NCI-H1417 treated with DMSO at 0.1 percent for 48 hours (cell line): ENCODE measurements around the gene ALLC.

Experiments used
- DNase-seq: peaks from one replicate; lab custom pipeline; 2025; lab: John Stamatoyannopoulos, UW

ALLC gene

DNA sequence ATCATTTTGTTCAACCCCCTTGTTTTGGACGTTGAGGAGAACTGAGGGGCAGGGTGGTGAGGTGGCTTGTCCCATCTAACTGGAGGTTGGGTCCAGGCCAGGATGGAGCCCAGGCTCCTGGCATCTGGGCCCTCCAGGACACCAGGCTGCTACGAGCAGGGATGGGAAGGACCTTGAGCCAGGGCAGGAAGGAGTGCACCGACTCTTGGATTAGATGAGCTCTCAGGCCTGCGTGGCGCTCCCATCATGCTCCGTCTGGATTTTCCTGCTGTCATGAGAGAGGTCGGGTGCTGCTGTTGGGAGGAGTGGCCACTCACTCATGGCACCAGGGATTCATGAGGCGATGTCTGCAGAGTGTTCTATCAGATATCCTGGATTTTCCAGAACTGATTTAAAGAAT lies 18.3 kb upstream of the ALLC start:
- DNase-seq = no peak

DNA sequence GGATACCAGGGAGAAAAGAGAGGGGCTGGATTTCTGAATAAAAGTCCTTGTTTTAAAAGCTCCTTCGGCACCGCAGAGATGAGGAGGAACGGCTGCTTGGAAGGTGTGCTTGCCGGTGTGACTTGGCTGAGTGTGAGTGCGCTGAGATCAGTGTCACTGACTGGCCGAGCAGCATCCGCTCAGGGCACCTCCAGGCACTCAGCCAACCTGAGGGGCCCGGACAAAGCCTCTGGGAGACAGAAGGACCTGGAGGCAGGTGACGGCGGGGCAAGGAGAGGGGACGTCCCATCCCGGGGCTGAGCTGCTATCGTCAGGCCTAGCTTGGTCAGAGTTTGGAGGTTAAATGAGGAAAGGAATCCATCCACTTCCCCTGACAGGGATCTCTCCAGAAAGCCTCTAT lies 16.8 kb upstream of the ALLC start:
- no peak for DNase-seq

DNA sequence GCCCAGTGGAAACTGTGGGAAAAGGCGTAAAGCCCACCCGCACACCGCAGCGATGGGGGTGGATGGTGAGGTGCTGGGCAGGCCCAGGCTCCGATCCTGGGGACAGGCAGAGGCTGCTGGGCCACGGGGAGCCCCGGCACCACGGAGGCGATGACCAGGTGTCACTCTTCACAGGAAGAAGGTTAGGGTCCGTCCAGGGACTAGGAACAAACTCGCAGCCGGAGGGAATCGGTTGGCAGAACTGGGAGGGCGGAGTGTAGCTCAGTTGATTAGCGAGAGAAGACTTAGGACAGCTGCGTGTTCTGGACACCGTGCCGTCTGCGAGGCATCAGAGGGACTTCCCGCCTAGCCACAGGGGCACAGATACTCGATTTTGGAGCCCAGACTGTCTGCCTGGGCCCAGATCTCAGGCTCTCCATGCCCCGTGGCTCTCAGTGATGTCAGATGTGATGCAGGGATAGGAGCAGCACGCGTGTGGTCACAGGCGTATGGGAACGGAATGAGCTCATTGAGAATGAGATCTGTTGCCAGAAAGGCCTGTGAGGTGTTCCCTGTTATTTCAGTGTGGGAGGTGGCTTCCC lies 16.1 kb upstream of the ALLC start:
- DNase-seq = no peak

DNA sequence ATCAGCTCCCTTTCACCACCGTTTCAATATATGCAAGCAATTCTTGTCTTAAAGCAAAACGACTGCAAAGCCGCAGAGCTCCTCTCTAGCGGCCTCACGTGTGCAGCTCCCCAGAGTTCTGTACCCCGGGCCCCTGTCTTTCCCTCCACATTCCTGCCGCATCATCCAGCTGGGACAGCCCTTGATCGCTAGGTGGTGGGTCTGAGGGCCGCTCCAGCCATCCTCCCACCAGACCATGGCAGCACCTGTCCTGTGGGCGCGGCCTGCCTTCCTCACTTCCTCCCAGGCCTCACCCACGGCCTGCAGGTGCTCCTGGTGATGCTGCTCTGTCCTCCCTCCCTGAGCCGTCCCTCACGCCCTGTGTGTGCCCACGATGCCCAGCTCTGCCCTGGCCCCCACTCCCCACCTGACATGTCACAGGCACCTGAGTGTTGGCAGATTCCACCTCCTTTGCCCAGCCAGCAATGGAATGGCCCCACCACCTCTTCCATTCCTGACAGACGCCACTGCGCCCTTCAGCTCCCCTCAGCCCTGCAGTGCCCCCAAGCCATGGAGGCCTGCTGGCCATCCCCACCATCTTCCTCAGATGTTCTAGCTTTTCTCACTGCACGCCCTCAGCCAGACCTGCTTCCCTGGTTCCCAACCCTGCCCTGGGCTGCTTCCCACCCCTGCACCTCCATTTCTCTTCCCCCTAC lies 15.3 kb upstream of the ALLC start:
- DNase-seq = no peak

DNA sequence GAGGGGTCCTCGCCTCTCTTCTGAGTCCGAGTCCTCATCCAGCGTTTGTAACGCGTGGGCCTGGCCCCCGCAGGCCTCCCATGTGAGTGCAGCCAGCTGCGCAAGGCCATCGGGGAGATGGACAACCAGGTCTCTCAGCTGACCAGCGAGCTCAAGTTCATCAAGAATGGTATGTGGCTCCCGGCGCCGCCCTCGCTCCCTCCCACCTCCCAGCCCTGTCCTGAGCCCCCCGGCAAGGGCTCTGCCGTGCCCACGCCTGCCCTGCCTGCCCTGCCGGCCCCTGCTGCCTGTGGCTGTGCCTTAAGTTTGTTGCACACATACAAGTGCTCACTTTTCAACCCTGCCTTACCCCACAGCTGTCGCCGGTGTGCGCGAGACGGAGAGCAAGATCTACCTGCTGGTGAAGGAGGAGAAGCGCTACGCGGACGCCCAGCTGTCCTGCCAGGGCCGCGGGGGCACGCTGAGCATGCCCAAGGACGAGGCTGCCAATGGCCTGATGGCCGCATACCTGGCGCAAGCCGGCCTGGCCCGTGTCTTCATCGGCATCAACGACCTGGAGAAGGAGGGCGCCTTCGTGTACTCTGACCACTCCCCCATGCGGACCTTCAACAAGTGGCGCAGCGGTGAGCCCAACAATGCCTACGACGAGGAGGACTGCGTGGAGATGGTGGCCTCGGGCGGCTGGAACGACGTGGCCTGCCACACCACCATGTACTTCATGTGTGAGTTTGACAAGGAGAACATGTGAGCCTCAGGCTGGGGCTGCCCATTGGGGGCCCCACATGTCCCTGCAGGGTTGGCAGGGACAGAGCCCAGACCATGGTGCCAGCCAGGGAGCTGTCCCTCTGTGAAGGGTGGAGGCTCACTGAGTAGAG lies 14.4 kb upstream of the ALLC start:
- no peak for DNase-seq

DNA sequence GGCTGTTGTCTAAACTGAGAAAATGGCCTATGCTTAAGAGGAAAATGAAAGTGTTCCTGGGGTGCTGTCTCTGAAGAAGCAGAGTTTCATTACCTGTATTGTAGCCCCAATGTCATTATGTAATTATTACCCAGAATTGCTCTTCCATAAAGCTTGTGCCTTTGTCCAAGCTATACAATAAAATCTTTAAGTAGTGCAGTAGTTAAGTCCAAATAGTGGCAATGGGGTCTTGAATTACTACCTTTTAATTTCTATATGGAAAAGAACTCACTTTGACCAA lies 13.8 kb upstream of the ALLC start:
- DNase-seq = no peak

DNA sequence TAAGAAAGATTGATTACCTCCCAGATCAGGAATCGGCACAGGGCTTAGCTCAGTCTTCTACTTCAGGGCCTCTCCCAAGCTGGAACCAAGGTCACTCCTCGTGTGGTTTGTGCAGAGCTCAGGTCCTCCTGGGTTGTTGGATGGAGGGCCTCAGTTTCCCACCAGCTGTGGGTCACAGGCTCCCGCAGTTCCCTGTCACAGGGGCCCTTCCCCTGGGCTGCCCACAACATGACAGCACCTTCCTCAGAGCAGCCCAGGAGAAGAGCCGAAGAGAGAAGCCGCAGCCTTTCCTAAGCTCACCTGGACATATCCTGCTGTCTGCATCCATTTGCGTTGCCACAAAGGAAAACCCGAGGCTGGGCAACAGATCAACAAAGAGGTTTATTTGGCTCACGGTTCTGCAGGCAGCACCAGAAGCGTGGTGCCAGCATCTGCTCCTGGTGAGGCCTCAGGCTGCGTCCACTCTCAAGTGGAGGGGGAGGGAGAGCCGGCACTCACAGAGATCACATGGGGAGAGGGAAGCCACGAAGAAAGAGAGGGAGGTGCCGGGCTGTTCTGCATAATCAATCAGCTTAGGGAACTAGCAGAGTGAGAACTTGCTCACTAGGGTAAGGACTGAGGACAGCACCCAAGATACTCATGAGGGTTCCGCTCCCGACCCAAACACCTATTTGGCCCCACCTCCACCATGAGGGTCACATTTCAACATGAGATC lies 13.0 kb upstream of the ALLC start:
- DNase-seq = no peak

DNA sequence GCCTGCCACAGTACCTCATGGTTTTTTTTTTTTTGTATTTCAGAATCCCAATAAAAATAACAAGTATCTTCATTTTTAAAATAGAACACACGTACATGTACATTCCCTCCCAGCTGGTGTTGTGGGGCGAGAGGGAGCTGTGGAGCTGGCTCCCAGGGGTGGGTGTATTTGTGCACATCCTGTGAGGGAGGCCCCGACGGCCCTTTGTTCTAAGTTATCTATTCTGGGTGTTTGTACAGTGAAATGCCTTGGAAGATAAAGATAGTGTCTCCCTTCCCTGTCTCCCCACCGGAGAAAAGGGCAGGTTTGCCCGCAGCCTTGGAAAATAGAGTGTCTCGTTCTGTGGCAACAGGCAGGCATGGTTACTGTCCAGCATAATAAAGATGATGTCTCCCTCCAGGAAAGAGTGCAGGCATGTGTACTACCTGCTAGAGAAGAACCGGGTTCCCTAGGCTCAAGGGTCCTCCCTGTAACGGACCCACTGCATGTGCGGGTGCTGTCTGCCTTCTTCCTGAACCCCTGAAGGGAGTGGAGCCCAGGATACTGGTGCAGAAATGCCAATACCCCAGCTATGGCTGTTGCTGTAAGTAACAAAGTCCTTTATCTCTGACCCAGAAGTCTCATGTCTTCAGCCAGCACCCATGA lies 12.1 kb upstream of the ALLC start:
- DNase-seq = no peak

DNA sequence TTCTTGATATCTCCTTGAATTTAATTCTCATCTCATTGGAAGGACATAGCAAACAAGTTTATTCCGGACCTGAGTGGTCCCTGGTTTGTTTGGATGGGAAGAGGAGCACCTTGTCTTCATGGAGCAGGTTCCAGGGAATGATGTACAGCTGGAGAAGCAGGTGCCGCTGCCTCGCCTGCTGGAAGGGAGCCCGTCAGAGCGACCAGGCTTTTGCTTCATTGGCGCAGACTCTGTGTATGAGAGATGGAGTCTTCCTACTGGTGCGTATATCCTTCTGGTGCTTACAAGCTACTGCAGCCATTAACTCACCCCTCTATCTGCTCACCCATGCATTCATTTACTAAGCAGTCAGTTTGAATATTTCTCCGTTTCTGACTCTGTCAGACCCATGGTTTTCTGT lies 11.6 kb upstream of the ALLC start:
- no peak for DNase-seq

DNA sequence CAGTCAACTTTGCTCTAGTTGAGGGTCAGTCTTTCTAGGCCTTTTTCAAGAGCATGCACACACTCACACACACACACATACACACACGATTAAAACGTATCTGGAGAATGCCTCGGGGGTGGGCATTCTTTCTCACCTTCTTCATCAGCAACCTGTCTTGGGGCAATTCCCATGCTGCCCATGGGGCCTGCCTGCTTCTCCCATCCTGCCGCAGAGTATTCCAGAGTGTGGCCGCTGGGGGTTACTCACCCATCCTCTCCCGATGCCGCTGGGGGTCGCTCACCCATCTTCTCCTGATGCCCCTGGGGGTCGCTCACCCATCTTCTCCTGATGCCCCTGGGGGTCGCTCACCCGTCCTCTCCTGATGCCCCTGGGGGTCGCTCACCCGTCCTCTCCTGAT lies 10.8 kb upstream of the ALLC start:
- no peak for DNase-seq

DNA sequence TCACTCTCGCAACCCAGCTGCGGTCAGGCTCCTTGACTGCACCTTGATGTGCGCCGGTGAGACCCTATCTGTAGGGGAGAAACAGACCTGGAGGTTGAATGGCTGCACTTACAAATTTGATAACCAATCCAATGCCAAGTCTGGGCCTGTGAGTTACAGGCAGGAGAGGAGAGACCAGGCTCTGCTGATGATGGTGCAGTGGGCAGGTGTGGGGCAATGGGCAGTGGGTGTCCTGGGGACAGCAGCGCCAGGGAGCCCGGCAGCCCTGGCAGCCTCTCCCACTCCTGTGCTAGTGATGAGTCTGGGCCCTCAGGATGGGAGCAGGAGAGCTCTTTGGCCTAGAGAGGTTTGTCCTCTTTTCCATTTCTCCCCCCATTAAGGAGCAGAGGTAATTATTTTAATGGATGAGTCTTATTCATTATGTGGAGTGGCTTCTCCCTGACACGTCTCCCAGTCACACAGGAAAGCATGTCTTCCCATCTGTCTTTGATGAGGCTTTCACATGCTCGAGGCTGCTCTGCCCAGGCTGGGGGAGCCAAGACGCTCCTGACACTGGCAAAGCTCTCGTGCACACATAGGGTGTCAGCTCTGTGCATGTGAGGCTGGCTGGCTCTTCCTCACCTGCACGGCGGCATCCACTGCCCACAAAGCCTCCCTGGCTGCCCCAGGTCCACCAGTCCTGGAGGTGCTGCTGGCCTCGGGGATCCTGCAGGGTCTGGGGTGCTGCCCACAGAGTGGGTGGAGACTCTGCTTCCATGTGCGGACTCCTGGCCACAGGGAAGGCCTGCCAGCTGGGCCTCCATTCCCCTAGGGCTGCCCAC lies 10.0 kb upstream of the ALLC start:
- DNase-seq = no peak

DNA sequence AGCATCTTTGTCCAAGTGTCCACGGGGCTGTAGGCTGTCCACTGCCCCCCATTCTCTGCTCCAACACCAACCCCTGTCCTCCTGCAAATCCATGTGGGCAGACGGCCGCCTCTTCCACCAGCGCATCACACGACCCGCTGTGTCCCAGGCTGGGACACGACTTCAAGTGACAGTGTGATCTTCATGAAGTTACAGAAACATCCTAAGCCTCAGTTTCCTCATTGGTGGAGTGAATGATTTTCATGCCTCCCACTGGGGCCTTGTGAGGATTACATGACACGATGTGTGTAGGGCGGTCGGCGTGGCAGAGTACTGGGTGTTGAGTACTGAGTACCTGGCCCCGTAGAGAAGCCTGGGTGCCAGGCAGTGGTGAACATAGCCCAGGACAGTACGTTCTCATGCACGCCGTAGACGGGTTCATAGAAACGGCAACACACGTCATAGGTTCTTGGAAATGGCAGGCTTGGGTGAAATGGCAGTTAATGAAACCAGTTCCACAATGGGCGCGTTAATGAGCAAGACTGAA lies 9.3 kb upstream of the ALLC start:
- no peak for DNase-seq

DNA sequence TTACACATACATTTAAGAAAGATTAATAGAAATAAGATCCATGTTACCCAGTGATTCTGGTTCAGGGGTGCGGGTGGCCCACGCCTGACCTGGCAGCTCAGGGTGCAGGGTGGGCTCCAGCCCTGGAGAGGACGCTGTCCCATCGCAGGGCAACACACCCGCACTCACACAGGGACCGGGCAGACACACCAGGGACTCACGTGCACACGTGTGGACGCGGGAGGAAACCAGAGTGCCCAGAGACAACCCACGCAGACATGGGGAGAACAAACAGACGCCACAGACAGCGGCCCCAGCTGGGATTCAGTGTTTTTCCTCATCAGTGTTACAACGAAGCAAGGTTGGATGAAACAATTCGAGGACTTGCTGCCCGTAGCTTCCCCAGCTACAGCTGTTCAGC lies 8.4 kb upstream of the ALLC start:
- no peak for DNase-seq

DNA sequence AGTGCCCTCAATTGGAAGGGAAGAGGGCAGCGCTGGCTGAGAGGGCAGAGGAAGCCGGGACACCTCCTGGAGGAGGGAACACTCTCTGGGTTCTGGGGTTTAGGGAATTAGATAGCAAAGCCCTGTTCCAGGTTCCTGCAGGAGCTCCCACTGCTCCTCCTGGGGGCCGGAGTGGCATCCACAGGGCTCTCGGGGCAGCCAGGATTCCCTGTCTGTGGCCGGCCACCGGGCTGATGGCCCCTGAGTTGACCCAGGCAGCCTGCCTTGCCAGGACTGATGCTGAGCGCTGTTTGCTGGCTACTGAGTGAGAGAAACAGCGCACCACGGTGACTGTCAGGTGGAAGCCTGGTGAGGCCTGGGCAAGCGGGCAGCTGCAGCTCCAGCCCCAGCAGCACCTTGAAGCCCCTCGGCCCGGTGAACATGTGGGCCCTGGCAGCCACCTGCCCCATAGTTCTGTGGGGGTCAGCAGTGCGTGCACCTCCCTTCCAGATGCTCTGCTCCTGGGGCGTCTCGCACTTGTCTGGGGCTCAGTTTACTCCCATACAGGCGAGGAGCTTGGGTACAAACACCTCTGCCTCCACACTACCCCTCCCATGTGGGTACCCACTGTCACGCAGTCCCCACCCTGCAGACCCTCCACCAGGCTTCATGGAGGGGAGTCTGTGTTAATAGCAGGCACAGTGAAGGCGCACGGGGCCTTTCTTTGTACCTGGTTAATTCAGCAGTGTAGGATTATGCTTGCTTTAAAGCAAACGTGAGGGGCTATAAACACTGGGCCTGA lies 7.7 kb upstream of the ALLC start:
- no peak for DNase-seq

DNA sequence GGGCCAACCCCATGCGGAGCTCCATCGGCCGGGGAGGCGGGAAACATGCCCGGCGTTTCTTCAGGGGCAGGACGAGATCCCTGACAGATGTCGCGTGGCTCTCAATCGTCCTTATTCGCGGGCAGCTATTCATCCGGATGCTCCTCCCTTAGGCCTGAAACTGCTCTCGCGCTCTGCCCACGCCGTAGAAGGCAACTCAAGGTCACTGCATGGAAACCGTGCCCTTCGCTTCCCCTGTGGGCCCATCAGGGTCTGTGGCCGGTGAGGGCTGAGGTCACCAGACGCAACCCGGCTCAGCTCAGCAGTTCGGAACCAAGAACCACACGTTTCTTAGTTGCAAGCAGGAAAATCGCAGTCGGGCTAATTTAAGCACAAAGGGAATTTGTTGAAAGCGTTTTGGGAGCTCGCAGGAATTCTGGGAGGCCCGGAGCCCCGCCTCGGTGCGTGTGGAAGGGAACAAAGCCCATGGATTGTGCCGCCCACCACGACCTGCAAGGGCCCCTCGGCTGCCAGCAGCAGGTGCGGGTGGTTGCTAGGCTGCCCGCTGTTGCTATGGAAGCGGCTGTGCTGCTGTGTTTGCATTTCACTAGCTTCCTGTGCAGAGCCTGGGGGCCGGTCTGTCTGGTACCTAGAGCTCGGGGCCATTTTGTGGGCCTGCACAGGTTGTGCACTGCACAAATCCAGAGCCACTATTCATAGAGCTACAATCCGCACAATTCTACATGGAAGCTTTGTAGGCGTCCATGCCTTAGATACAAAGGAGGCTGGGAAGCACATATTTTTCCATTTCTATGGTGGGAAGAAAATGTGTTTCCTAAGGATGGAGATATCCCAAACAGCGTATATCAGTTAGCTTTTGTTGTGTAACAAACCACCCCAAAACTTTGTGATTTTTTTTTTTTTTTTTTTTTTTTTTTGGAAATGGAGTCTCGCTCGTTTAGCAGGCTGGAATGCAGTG lies 6.0 kb upstream of the ALLC start:
- DNase-seq = peak; percentile 92

DNA sequence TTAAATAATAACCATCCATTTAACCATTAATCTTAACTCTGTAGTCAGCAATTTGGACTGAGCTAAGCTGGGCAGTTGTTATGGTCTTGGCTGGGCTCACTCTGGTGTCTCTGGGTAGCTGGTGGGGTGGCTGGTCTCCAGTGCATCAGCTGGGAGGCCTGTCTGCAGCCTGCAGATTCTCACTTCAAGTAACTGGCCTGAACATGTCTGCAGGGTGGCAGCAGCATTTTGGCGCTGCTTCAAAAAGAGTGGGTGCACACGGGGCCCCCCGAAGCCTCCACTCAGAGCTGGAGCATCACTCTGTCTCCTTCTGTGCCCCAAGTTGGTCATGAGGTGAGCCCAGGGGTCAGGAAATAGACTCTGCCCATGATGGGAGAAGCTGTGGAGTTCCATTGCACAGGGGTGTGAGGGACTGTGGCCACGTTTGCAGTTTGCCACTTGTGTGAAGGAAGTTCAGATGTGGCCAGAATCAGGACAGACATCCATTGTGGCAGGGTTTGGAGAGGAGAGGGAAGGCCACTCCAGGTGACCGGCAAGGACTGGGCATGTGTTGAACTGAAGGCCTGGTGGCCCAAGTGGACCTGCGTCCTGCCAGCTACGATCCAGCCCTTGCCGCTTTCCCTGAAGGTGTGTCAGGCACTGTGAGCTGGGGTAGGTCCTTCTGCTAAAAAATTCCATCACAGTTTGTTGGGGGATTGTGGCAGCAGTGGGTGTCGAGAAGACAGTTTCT lies 4.9 kb upstream of the ALLC start:
- no peak for DNase-seq

DNA sequence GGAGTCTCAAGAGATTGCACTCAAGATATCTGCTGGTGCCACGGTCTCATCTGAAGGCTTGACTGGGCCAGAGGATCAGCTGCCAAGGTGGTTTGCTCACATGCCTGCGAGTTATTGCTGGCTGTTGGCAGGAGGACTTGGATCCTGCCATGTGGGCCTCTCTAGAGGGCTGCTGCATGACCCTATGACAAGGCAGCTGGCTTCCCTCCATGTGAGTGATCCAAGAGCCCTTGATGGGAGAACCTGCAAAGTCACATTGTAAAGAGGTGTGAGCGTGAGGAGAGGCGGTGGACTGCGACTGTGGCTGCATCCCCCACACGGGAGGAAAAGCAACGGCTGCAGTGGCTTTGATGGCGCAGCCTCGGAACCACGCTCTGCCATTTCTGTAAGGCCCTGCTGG lies 4.0 kb upstream of the ALLC start:
- DNase-seq = no peak

DNA sequence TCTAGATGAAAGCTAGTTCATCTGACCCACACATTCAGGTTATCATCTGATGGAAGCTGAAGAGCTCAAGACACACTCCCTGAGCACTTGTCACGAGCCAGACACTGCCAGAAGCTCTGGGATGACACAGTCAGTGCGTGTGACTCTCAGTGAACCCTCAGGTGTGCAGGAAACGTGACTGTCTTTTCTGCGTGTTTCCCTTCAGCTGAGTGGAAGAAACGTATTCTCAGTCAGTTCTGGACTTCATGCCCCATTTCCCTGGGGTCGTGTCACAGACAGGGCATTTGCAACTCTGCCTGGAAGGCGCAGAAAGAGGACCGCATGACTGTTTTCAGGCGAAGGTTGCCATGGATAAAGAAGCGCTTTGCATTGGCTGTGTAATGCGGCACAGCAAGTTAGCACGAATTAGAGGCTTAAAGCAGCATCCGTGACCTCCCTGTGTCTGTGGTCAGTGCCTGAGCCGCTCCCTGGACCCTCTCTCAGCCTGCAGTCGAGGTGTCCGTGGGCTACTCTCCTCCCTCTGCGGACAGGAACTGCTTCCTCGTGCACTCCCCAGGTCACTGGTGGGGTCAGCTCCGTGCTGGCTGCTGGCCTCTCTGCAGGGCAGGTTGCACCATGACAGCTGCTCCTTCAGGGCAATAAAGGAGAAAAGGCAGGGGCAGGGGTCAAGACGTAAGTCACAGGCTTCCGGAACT lies 3.3 kb upstream of the ALLC start:
- DNase-seq = no peak
